Measurements from ENCODE around the gene GOLPH3. TPM values are rescaled to one million over a fixed set of nuclear protein-coding genes. Genes with fewer than 3 reads are reported as not detected.
"Not testable (repeated sequence)": the region's sequence is repeated elsewhere in the genome, so short reads cannot be mapped to it uniquely, and the experiment has no call there.

The GOLPH3 gene
- polyA plus RNA-seq, 6 donors from 2014 or later = 61.7 to 80.4 (median 74.0) TPM

DNA sequence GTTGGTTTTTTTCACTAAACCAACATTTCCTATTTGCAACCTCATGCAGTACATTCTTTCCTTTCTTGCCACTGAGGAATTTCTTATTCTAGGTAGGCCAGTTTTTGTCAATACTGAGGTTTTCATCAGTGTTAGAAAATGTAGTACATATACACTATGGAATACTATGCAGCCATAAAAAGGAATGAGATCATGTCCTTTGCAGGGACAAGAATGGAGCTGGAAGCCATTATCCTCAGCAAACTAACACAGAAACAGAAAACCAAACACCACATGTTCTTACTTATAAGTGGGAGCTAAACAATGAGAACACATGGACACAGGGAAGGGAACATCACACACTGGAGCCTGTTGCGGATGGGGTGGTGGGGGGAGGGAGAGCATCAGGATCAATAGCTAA is 93.6 kb downstream of the GOLPH3 start:
- H3K9me3 Mint-ChIP-seq; DNase-seq; H3K4me3 Mint-ChIP-seq; ATAC-seq (ENCODE audit: low read depth in 2 of 2); H3K36me3 Mint-ChIP-seq; H3K27me3 Mint-ChIP-seq; H3K4me1 Mint-ChIP-seq: not testable (repeated sequence)
- H3K27ac Mint-ChIP-seq = peak overlapping the region in 1 of 6 donors; percentile 16

GRCh38 chr5:32078855-32079254 is 95.3 kb downstream of the GOLPH3 start:
- ATAC-seq (ENCODE audit: low read depth in 2 of 2); H3K4me1 Mint-ChIP-seq; H3K4me3 Mint-ChIP-seq; H3K27me3 Mint-ChIP-seq; H3K36me3 Mint-ChIP-seq; DNase-seq; H3K27ac Mint-ChIP-seq; H3K9me3 Mint-ChIP-seq: not testable (repeated sequence)

GRCh38 chr5:32076699-32077695 is 97.1 kb downstream of the GOLPH3 start:
- H3K27ac Mint-ChIP-seq = peak overlapping the region in 1 of 6 donors; percentile 63
- no peak overlapping the region for H3K4me3 Mint-ChIP-seq
- DNase-seq (no peak), ATAC-seq (ENCODE audit: low read depth in 2 of 2) (no peak)
- no peaks in the 10 kb centered on the region for H3K36me3 Mint-ChIP-seq
- H3K9me3 Mint-ChIP-seq = peaks cover 0 to 2% (median 0%) of the 10 kb centered on the region in 7 donors
- no peaks in the 10 kb centered on the region for H3K4me1 Mint-ChIP-seq
- no peaks in the 10 kb centered on the region for H3K27me3 Mint-ChIP-seq

Other genes starting within 250 kb of the GOLPH3 start
- 10 to 100 TPM; 16.9 to 32.1 (median 20.5) TPM for gene MTMR12, start 138.6 kb upstream of the GOLPH3 start, polyA plus RNA-seq (ENCODE audit: low read depth in 6 of 6)

Data from naive B cell (primary cell).